ENCODE measurements around the gene EMP2.

The EMP2 gene

DNA sequence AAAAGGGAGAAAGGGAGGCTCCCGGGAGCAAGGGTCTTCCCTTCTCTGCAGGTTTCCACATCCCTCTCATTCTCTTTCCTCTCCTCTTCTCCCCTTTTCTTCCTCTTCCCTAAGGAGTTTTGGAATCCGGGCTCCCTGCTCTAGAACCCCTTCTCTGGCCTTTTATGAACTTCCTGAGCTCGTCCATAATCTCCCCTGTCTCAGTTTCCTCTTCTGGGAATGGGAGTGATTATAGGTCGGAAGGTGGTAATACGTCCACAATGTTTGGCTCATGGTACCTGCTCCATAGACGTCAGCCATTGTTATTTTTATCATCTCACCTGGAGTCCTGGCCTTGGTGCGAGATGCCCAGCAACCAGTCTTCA, 467 bp upstream of the EMP2 start:
- in situ Hi-C loops (cut with MboI; ENCODE audit: low sequenced_read_pairs, unreplicated experiment): no loop called here
- TF ChIP-seq, protein P1, sequence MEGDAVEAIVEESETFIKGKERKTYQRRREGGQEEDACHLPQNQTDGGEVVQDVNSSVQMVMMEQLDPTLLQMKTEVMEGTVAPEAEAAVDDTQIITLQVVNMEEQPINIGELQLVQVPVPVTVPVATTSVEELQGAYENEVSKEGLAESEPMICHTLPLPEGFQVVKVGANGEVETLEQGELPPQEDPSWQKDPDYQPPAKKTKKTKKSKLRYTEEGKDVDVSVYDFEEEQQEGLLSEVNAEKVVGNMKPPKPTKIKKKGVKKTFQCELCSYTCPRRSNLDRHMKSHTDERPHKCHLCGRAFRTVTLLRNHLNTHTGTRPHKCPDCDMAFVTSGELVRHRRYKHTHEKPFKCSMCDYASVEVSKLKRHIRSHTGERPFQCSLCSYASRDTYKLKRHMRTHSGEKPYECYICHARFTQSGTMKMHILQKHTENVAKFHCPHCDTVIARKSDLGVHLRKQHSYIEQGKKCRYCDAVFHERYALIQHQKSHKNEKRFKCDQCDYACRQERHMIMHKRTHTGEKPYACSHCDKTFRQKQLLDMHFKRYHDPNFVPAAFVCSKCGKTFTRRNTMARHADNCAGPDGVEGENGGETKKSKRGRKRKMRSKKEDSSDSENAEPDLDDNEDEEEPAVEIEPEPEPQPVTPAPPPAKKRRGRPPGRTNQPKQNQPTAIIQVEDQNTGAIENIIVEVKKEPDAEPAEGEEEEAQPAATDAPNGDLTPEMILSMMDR (IDR thresholded peaks at IDR 0.05; ENCODE audit: borderline replicate concordance, control extremely low read depth, extremely low read depth, insufficient read depth, missing control alignments): no peak
- DNase-seq (ENCODE audit: low spot score): no peak

DNA sequence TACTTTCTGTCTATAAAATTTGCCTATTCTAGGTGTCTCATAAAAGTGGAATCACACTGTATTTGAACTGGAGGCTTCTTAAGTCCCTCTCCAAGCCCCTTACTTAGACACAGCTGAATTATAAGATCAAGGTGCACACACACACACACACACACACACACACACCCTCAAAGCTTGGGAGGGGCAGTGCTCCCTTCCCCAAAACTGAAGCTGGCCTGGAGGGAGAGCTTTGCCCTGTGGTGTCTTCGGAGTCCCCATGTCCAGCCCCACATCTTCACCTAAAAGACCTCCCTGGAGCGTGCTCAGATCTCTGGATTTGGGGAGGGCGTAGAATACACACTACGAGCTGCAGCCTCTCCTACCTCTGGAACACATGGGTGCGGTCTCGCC, 828 bp downstream of the EMP2 start:
- in situ Hi-C loops (cut with MboI; ENCODE audit: low sequenced_read_pairs, unreplicated experiment): no loop called here
- TF ChIP-seq, protein P1 (IDR thresholded peaks at IDR 0.05; ENCODE audit: borderline replicate concordance, control extremely low read depth, extremely low read depth, insufficient read depth, missing control alignments): no peak
- DNase-seq (ENCODE audit: low spot score): no peak

DNA sequence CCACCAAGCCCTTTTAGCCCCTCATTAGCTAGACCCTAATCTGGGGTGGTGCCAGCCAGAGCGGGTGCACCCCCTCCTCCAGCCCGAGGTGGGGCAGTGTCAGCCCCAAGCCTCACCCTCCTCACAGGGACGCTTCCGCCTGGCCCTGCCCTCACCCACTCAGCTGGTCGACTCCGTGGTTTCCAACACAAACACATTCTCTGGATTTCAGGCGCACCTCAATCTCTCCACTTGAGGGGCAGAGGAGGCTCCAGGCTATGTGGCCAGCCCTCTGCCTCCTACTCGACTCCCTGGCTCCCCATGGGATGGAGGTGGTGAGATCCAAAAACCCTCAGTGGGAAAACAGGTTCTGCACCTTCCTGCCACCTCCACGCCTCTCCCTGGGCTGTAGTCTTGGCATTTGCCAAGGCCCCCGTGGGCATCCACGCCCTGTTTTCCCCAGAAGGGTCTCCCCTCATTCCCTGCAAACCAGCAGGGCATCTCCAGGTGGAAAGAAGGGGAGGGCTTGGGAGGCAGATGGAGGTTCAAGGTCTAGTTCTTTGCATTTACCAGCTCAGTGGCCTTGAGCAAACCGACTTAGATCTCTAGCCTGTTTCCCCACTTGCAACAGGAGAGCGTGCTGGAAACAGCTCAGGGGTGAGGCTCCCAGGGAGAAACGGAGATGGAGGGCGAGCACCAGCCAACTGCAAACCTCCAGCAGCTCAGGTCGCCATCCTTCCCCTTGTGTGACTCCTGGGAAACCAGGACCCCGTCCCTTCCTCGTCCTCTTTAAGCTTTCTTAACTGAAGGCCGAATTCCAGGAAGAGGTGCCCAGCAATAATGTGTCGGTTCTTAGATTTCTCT, 1.7 kb downstream of the EMP2 start:
- in situ Hi-C loops (cut with MboI; ENCODE audit: low sequenced_read_pairs, unreplicated experiment): no loop called here

DNA sequence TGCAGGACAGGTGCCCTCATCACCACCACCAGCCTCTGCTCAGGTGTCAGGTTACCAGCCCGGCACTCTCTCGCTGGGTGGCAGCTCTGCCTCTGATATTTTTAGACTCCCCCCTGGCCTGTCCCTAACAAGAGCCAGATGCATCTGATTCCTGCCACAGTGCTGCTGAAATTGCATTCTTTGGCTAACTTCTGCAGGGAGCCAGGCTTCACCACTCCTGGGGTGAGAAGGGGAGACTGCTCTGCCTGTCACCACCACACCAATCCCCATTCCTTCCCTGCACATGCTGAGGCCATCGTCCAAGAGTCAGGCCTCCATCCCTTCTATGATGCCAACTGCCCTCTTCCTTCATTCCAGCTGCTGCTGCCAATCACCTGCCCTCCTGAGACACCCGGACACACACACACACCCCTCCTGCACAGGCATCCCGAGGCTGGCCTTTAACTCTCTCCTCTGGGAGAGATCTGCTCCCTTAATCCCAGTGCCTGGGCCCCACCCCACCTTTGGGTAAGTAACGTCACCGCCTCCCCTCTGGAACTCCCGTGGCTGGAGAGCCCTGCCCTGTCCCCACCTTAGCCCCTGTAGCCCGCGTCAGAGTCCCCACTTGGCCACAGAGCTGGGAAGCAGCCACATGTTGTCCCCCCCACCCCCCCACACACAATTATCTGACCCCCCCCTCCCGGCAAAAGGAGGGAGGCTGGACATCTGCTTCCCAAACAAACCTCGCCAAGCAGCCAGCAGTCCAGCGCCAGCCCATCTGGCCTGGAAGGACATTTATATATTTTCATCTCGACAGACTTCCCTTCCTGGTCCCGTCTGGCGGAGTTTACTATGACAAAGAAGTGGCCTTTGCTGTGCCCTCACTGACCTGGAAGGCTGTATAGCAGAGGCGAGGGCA, 2.8 kb downstream of the EMP2 start:
- no peak for DNase-seq (ENCODE audit: low spot score)
- in situ Hi-C loops (cut with MboI; ENCODE audit: low sequenced_read_pairs, unreplicated experiment): no loop called here
- TF ChIP-seq, protein P1 (IDR thresholded peaks at IDR 0.05; ENCODE audit: borderline replicate concordance, control extremely low read depth, extremely low read depth, insufficient read depth, missing control alignments): no peak

More for the DNA sequence above, 1.7 kb downstream of the EMP2 start:
- DNase-seq (ENCODE audit: low spot score): no peak
- TF ChIP-seq, protein P1 (IDR thresholded peaks at IDR 0.05; ENCODE audit: borderline replicate concordance, control extremely low read depth, extremely low read depth, insufficient read depth, missing control alignments): no peak

DNA sequence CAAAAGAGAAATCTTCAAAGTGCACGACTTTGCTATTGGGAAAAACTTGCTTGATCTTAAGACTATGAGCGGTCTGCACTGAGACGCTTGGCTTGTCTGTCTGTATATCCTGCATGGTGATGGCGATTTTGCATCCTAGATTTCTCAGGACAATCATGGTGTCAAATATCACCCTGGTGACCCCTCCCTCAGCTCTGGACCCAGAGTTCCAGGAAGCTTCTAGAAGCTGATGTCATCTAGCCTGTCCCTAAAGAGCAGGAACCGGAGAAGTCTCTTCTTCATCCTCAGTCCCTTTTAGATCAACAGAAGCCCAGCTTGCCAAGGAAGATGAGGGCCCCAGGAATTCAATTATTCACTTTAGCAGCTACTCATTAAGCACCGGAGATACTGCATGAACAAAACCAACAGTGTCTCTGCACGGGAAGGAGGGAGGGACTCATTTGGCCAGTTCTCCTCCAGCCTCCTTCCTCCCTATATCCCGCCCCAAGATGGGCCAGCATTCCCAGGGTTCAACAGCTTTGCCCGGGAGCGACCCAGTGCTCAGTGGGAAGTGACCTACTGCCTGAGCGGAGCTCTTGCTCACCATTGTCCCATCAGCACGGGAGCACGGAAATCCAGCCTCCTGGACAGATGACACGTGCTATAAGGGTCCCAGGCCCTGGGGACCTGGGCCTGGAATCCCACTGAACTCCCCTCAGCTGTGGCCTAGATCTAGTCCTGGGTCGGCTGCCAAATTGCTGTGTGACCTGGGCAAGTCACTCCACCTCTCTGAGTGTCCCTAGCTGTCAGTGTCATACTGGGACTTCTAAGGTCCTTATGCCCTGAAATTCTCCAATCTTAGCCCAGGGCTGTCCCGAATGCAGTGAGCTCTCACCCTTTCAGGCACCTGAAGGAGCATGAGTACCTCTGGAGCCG, 3.8 kb downstream of the EMP2 start:
- in situ Hi-C loops (cut with MboI; ENCODE audit: low sequenced_read_pairs, unreplicated experiment): no loop called here
- no peak for DNase-seq (ENCODE audit: low spot score)
- TF ChIP-seq, protein P1 (IDR thresholded peaks at IDR 0.05; ENCODE audit: borderline replicate concordance, control extremely low read depth, extremely low read depth, insufficient read depth, missing control alignments): no peak

Data from GM13976 (cell line).